GM23338 (cell line): Measurements from ENCODE around the gene TAB3. TPM values are rescaled to one million over a fixed set of nuclear protein-coding genes. Genes with fewer than 3 reads are reported as not detected.

ENCODE experiments used
- ATAC-seq: fragments of 200-7000 bp; cut with Tn5 transposase; 3 replicates; pipeline ENCODE4 v1.9.1; 2020
- DNase-seq: peaks from one replicate; pipeline ENCODE4 v3.0.0-alpha.2; 2015; ENCODE audit warnings: low spot score
- H2AFZ ChIP-seq: fragments of 200-600 bp; sonication (generic); 2 replicates; pipeline ENCODE4 v1.8.0; 2016; ENCODE audit warnings: antibody characterized with exemption, mild to moderate bottlenecking, moderate library complexity
- H3F3A ChIP-seq: fragments of 200-600 bp; sonication (generic); replicated peaks from 2 replicates; pipeline ENCODE4 v1.8.0; 2017; ENCODE audit warnings: antibody characterized with exemption, mixed run types, low read depth
- H3K27ac ChIP-seq: fragments of 200-600 bp; sonication (generic); 2 replicates; pipeline ENCODE4 v1.6.1; 2016; ENCODE audit warnings: low read depth
- H3K27me3 ChIP-seq: fragments of 200-600 bp; sonication (generic); 2 replicates; pipeline ENCODE4 v1.8.0; 2016; ENCODE audit warnings: mild to moderate bottlenecking, mixed run types, moderate library complexity; ENCODE audit not compliant: insufficient read depth
- H3K36me3 ChIP-seq: fragments of 200-600 bp; sonication (generic); 2 replicates; pipeline ENCODE4 v1.8.0; 2016; ENCODE audit warnings: mild to moderate bottlenecking; ENCODE audit not compliant: insufficient read depth
- H3K4me1 ChIP-seq: fragments of 200-600 bp; sonication (generic); 2 replicates; pipeline ENCODE4 v1.8.0; 2016; ENCODE audit warnings: mild to moderate bottlenecking, moderate library complexity; ENCODE audit not compliant: insufficient read depth
- H3K4me2 ChIP-seq: fragments of 200-600 bp; sonication (generic); 2 replicates; pipeline ENCODE4 v1.7.1; 2017; ENCODE audit warnings: mixed run types
- H3K4me3 ChIP-seq: fragments of 200-600 bp; sonication (generic); 2 replicates; pipeline ENCODE4 v1.6.1; 2016; ENCODE audit warnings: mixed run types
- H3K79me2 ChIP-seq: fragments of 200-600 bp; sonication (generic); replicated peaks from 2 replicates; pipeline ENCODE4 v1.8.0; 2017; ENCODE audit warnings: mild to moderate bottlenecking; ENCODE audit not compliant: insufficient read depth
- H3K9me2 ChIP-seq: fragments of 200-600 bp; sonication (generic); 2 replicates; pipeline ENCODE4 v1.8.0; 2017; ENCODE audit not compliant: insufficient read depth
- H4K20me1 ChIP-seq: fragments of 200-600 bp; sonication (generic); replicated peaks from 2 replicates; pipeline ENCODE4 v1.8.0; 2017; ENCODE audit warnings: mild to moderate bottlenecking; ENCODE audit not compliant: insufficient read depth
- H3K27ac Mint-ChIP-seq: 2 replicates; pipeline ENCODE4 v1.8.0; 2020; ENCODE audit warnings: inconsistent platforms, mild to moderate bottlenecking, moderate library complexity, mixed read lengths
- H3K27me3 Mint-ChIP-seq: 3 replicates; pipeline ENCODE4 v1.8.0; 2022; ENCODE audit warnings: low read depth, mild to moderate bottlenecking, moderate library complexity, mixed read lengths, inconsistent platforms; ENCODE audit not compliant: insufficient read depth, poor library complexity
- H3K36me3 Mint-ChIP-seq: 3 replicates; pipeline ENCODE4 v1.8.0; 2021; ENCODE audit warnings: low read depth, mild to moderate bottlenecking, inconsistent platforms, moderate library complexity, mixed read lengths
- H3K4me1 Mint-ChIP-seq: 3 replicates; pipeline ENCODE4 v1.8.0; 2020; ENCODE audit warnings: mild to moderate bottlenecking, inconsistent platforms, mixed read lengths
- H3K4me3 Mint-ChIP-seq: 3 replicates; pipeline ENCODE4 v1.8.0; 2021; ENCODE audit warnings: moderate library complexity, mild to moderate bottlenecking, inconsistent platforms, mixed read lengths
- H3K9me3 Mint-ChIP-seq: 3 replicates; pipeline ENCODE4 v1.8.0; 2020; ENCODE audit warnings: moderate library complexity, mild to moderate bottlenecking, inconsistent platforms, mixed read lengths
- CREB1 ChIP-seq: fragments of 250-450 bp; sonication (Bioruptor Pico); IDR thresholded peaks from 2 replicates; pipeline ENCODE4 v1.5.0; 2020; ENCODE audit warnings: low read depth, mild to moderate bottlenecking, moderate library complexity
- EZH2 ChIP-seq: fragments of 200-600 bp; sonication (generic); IDR thresholded peaks from one replicate; pipeline ENCODE4 v1.8.0; 2017; ENCODE audit warnings: antibody characterized with exemption, mild to moderate bottlenecking, low read depth; ENCODE audit not compliant: unreplicated experiment
- NANOG ChIP-seq: IDR thresholded peaks from 2 replicates; pipeline ENCODE4 v1.6.1; 2016; ENCODE audit warnings: antibody characterized with exemption, borderline replicate concordance
- ZNF114 ChIP-seq: fragments of 250-450 bp; sonication (Bioruptor Pico); IDR thresholded peaks from 2 replicates; pipeline ENCODE4 v1.5.0; 2020; ENCODE audit warnings: mild to moderate bottlenecking, moderate library complexity
- polyA plus RNA-seq: library from polyadenylated mRNA; unstranded; fragments of >200 nt; fragmentation: Nextera tagmentation; extraction: Ambion mirVana; gene quantifications from 2 replicates; pipeline ENCODE4 v1.2.1, GENCODE V29; 2016
- total RNA-seq: library from RNA; depleted of rRNA; stranded (reverse); fragments of >200 nt; shearing (Covaris generic); gene quantifications from 2 replicates; pipeline ENCODE4 v1.2.3, GENCODE V29; 2014
- TF ChIP-seq, protein P1 (sequence below): fragments of 250-450 bp; sonication (Bioruptor Pico); IDR thresholded peaks from 2 replicates; pipeline ENCODE4 v1.5.0; 2020; ENCODE audit warnings: mild to moderate bottlenecking, moderate library complexity
- TF ChIP-seq, protein P2 (sequence below), 2 experiments: fragments of 200-600 bp in 1 of 2; sonication (generic) in 1 of 2; conservative IDR thresholded peaks; 2 replicates each; pipeline versions ENCODE4 v1.5.1 to v1.6.1; 2016 to 2017; ENCODE audit warnings: antibody characterized with exemption in 2 of 2, low read depth in 2 of 2, mild to moderate bottlenecking in 2 of 2, moderate library complexity in 1 of 2
- TF ChIP-seq, protein P3 (sequence below): IDR thresholded peaks from 2 replicates; pipeline ENCODE4 v1.6.1; 2016; ENCODE audit warnings: antibody characterized with exemption

TAB3 gene
- total and polyA plus RNA-seq, 2 experiments from 2014 or later = 4.4 to 21.7 TPM

- TF ChIP-seq, protein P1, sequence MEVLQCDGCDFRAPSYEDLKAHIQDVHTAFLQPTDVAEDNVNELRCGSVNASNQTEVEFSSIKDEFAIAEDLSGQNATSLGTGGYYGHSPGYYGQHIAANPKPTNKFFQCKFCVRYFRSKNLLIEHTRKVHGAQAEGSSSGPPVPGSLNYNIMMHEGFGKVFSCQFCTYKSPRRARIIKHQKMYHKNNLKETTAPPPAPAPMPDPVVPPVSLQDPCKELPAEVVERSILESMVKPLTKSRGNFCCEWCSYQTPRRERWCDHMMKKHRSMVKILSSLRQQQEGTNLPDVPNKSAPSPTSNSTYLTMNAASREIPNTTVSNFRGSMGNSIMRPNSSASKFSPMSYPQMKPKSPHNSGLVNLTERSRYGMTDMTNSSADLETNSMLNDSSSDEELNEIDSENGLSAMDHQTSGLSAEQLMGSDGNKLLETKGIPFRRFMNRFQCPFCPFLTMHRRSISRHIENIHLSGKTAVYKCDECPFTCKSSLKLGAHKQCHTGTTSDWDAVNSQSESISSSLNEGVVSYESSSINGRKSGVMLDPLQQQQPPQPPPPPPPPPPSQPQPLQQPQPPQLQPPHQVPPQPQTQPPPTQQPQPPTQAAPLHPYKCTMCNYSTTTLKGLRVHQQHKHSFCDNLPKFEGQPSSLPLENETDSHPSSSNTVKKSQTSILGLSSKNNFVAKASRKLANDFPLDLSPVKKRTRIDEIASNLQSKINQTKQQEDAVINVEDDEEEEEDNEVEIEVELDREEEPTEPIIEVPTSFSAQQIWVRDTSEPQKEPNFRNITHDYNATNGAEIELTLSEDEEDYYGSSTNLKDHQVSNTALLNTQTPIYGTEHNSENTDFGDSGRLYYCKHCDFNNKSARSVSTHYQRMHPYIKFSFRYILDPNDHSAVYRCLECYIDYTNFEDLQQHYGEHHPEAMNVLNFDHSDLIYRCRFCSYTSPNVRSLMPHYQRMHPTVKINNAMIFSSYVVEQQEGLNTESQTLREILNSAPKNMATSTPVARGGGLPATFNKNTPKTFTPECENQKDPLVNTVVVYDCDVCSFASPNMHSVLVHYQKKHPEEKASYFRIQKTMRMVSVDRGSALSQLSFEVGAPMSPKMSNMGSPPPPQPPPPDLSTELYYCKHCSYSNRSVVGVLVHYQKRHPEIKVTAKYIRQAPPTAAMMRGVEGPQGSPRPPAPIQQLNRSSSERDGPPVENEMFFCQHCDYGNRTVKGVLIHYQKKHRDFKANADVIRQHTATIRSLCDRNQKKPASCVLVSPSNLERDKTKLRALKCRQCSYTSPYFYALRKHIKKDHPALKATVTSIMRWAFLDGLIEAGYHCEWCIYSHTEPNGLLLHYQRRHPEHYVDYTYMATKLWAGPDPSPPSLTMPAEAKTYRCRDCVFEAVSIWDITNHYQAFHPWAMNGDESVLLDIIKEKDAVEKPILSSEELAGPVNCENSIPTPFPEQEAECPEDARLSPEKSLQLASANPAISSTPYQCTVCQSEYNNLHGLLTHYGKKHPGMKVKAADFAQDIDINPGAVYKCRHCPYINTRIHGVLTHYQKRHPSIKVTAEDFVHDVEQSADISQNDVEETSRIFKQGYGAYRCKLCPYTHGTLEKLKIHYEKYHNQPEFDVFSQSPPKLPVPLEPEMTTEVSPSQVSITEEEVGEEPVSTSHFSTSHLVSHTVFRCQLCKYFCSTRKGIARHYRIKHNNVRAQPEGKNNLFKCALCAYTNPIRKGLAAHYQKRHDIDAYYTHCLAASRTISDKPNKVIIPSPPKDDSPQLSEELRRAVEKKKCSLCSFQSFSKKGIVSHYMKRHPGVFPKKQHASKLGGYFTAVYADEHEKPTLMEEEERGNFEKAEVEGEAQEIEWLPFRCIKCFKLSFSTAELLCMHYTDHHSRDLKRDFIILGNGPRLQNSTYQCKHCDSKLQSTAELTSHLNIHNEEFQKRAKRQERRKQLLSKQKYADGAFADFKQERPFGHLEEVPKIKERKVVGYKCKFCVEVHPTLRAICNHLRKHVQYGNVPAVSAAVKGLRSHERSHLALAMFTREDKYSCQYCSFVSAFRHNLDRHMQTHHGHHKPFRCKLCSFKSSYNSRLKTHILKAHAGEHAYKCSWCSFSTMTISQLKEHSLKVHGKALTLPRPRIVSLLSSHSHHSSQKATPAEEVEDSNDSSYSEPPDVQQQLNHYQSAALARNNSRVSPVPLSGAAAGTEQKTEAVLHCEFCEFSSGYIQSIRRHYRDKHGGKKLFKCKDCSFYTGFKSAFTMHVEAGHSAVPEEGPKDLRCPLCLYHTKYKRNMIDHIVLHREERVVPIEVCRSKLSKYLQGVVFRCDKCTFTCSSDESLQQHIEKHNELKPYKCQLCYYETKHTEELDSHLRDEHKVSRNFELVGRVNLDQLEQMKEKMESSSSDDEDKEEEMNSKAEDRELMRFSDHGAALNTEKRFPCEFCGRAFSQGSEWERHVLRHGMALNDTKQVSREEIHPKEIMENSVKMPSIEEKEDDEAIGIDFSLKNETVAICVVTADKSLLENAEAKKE (CRISPR knock-in tag) = no peak
- no peak for TF ChIP-seq NANOG
- TF ChIP-seq EZH2 = no peak
- TF ChIP-seq ZNF114 = no peak
- no peak for TF ChIP-seq CREB1
These were observed 102.7 kb downstream of the TAB3 start (continued) for GRCh38 chrX:30786374-30786773.

- Histone ChIP-seq H3K36me3 (no peaks in the 10 kb centered on the region), H4K20me1 (no peaks in the 10 kb centered on the region), H3K27me3 (no peaks in the 10 kb centered on the region), H3K4me3 (no peak overlapping the region), H3K4me1 (no peaks in the 10 kb centered on the region), H3F3A (no peaks in the 10 kb centered on the region), H3K79me2 (no peaks in the 10 kb centered on the region), H3K4me2 (no peak overlapping the region), H2AFZ (no peak overlapping the region), H3K9me2 (no peaks in the 10 kb centered on the region), H3K27ac (no peak overlapping the region)
- Mint-ChIP-seq H3K27ac (no peak overlapping the region), H3K27me3 (peaks cover 4% of the 10 kb centered on the region), H3K4me1 (peaks cover 16% of the 10 kb centered on the region), H3K36me3 (no peaks in the 10 kb centered on the region), H3K9me3 (no peaks in the 10 kb centered on the region; the same call in 2 of the 3 replicates), H3K4me3 (no peak overlapping the region)
- DNase-seq (no peak), ATAC-seq (no peak)
- TF ChIP-seq, protein P2, sequence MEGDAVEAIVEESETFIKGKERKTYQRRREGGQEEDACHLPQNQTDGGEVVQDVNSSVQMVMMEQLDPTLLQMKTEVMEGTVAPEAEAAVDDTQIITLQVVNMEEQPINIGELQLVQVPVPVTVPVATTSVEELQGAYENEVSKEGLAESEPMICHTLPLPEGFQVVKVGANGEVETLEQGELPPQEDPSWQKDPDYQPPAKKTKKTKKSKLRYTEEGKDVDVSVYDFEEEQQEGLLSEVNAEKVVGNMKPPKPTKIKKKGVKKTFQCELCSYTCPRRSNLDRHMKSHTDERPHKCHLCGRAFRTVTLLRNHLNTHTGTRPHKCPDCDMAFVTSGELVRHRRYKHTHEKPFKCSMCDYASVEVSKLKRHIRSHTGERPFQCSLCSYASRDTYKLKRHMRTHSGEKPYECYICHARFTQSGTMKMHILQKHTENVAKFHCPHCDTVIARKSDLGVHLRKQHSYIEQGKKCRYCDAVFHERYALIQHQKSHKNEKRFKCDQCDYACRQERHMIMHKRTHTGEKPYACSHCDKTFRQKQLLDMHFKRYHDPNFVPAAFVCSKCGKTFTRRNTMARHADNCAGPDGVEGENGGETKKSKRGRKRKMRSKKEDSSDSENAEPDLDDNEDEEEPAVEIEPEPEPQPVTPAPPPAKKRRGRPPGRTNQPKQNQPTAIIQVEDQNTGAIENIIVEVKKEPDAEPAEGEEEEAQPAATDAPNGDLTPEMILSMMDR (conservative IDR thresholded peaks at IDR 0.05; ENCODE audit: low read depth in 2 of 2) = no peak
- TF ChIP-seq, protein P3, sequence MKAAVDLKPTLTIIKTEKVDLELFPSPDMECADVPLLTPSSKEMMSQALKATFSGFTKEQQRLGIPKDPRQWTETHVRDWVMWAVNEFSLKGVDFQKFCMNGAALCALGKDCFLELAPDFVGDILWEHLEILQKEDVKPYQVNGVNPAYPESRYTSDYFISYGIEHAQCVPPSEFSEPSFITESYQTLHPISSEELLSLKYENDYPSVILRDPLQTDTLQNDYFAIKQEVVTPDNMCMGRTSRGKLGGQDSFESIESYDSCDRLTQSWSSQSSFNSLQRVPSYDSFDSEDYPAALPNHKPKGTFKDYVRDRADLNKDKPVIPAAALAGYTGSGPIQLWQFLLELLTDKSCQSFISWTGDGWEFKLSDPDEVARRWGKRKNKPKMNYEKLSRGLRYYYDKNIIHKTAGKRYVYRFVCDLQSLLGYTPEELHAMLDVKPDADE = no peak
These were observed 107.2 kb downstream of the TAB3 start for GRCh38 chrX:30781711-30782444.
